ENCODE measurements around the gene TBC1D13.
"Not testable (repeated sequence)": the region's sequence is repeated elsewhere in the genome, so short reads cannot be mapped to it uniquely, and the experiment has no call there.

DNA sequence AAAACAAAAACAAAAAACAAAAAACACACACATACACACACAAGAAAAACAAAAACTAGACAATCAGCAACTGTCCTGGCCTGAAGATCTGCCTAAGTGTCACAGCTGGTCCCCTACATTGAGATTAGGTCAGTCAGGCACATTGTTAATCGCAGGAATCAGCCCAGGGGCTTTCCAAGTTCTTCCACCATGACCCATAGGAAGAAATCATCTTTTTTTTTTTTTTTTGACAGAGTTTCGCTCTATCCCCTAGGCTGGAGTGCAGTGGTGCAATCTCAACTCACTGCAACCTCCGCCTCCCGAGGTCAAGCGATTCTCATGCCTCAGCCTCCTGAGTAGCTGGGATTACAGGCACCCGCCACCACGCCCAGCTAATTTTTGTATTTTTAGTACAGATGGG lies 56.1 kb downstream of the TBC1D13 start:
- TF ChIP-seq CTCF (IDR thresholded peaks at IDR 0.05); SP1 (CRISPR knock-in tag; conservative IDR thresholded peaks at IDR 0.05); CBFB (CRISPR knock-in tag; IDR thresholded peaks at IDR 0.05; ENCODE audit: low read depth); TEAD4 (CRISPR knock-in tag; IDR thresholded peaks at IDR 0.05); STAT6 (CRISPR knock-in tag; conservative IDR thresholded peaks at IDR 0.05; ENCODE audit: low read depth); ELF4 (CRISPR knock-in tag; IDR thresholded peaks at IDR 0.05; ENCODE audit: low read depth); CREM (CRISPR knock-in tag; IDR thresholded peaks at IDR 0.05): not testable (repeated sequence)
- TF ChIP-seq, protein P1, sequence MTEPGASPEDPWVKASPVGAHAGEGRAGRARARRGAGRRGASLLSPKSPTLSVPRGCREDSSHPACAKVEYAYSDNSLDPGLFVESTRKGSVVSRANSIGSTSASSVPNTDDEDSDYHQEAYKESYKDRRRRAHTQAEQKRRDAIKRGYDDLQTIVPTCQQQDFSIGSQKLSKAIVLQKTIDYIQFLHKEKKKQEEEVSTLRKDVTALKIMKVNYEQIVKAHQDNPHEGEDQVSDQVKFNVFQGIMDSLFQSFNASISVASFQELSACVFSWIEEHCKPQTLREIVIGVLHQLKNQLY (CRISPR knock-in tag; IDR thresholded peaks at IDR 0.05), result not testable (repeated sequence)
- TF ChIP-seq, protein P2, sequence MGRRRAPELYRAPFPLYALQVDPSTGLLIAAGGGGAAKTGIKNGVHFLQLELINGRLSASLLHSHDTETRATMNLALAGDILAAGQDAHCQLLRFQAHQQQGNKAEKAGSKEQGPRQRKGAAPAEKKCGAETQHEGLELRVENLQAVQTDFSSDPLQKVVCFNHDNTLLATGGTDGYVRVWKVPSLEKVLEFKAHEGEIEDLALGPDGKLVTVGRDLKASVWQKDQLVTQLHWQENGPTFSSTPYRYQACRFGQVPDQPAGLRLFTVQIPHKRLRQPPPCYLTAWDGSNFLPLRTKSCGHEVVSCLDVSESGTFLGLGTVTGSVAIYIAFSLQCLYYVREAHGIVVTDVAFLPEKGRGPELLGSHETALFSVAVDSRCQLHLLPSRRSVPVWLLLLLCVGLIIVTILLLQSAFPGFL (CRISPR knock-in tag; IDR thresholded peaks at IDR 0.05; ENCODE audit: borderline replicate concordance), result not testable (repeated sequence)

Measured in WTC11 (cell line).